ENCODE results near the gene INHBC.
"Not testable (repeated sequence)": the region's sequence is repeated elsewhere in the genome, so short reads cannot be mapped to it uniquely, and the experiment has no call there.

INHBC gene

GRCh38 chr12:57430112-57430930 lies 4.3 kb upstream of the INHBC start:
- no peak for TF ChIP-seq CTCF (IDR thresholded peaks at IDR 0.05; ENCODE audit: low read depth, low read length)
- H3K4me3 ChIP-seq (ENCODE audit: low read depth, low read length) = peak overlapping the region; percentile 57

- peak within 1 kb of the TSS; percentile 57 for H3K4me3 ChIP-seq (ENCODE audit: low read depth, low read length)
- no peak for TF ChIP-seq CTCF (IDR thresholded peaks at IDR 0.05; ENCODE audit: low read depth, low read length)
Observed at GRCh38 chr12:57430931-57431566, 3.5 kb upstream of the INHBC start, which contains the start of gene R3HDM2. TSS of gene R3HDM2 (minus strand) at chr12:57431043. CDS start at chr12:57310428, 120,615 bp downstream.

DNA sequence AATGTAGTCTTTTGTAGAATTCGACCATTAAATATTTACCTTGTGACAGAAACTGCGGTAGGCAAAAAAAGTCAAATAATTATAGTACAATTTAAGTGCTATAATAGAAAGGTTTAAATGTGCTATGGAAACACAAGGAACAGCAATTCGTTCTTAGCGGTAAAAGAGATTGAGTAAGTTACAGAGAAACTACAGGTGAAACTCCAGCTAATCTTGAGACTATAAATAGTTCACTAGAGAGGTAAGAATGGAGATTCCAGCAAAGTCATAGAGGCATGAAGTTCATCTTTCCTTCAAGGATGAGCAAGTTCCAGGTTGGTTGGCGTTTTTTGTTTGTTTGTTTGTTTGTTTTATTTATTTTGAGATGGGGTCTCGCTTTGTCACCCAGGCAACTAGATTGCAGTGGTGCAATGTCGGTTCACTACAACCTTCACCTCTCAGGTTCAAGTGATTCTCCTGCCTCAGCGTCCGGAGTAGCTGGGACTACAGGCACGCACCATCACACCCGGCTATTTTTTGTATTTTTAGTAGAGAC lies 2.9 kb upstream of the INHBC start:
- peak overlapping the region; percentile 57 for H3K4me3 ChIP-seq (ENCODE audit: low read depth, low read length)
- TF ChIP-seq CTCF (IDR thresholded peaks at IDR 0.05; ENCODE audit: low read depth, low read length) = no peak

- no peak for TF ChIP-seq CTCF (IDR thresholded peaks at IDR 0.05; ENCODE audit: low read depth, low read length)
- H3K4me3 ChIP-seq (ENCODE audit: low read depth, low read length) = no peak overlapping the region
Observed at GRCh38 chr12:57433370-57433769, 1.2 kb upstream of the INHBC start.

DNA sequence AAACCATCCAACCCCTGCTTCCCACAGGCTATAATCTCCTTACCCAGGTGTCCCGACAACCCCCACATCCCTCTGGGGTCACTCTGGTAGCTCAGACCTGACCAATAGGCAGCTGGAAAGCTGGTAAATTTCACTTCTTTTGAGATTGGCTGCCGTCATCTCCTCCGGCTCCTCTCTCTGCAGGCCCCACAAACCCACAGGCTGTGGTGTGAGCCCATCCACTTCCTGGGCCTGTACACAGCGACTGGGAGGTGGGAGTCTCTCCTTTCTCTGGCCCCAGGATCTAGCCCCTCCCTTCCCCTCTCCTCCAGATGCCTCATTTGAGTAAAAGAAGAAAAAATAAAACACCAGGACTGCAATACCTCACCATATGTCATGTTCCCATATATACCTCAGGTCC lies 709 bp downstream of the INHBC start:
- no peak for TF ChIP-seq CTCF (IDR thresholded peaks at IDR 0.05; ENCODE audit: low read depth, low read length)
- no peak overlapping the region for H3K4me3 ChIP-seq (ENCODE audit: low read depth, low read length)

- H3K4me3 ChIP-seq (ENCODE audit: low read depth, low read length) = no peak overlapping the region
- no peak for TF ChIP-seq CTCF (IDR thresholded peaks at IDR 0.05; ENCODE audit: low read depth, low read length)
Observed at GRCh38 chr12:57438400-57438799, 3.8 kb downstream of the INHBC start.

DNA sequence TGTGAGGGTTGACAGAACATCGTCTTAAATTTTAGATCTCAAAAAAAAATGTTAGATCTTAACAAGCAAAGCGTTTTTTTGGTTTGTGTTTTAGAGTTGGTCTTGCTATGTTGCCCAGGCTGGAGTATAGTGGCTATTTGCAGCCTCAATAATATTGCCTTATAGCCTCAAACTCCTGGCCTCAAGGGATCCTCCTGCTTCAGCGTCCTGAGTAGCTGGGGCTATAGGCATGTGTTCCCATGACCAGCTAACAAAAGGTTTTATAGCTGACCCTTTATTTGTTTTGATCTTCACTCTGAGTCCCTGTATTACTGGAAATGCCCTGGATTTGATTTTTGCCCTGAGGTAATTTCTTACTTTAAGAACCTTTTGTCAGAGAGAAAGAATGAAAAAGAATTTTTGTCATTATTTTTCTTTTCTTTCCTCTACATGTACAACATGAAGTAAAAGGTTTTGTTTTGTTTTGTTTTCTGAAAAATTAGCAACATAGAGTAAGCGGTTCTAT lies 5.2 kb downstream of the INHBC start:
- no peak for TF ChIP-seq CTCF (IDR thresholded peaks at IDR 0.05; ENCODE audit: low read depth, low read length)
- H3K4me3 ChIP-seq (ENCODE audit: low read depth, low read length) = no peak overlapping the region

DNA sequence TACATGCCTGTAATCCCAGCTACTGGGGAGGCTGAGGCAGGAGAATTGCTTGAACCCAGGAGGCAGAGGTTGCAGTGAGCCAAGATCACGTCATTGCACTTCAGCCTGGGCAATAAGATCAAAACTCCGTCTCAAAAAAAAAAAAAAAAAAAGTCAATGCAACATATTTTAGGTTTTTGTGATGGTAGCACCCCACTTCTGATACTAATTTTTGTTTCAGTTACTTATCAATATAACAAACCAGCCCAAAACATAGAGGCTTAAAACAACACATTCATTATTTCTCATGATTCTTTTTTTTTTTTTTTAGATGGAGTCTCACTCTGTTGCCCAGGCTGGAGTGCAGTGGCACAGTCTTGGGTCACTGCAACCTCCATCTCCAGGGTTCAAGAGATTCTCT lies 6.8 kb downstream of the INHBC start:
- not testable (repeated sequence) for H3K4me3 ChIP-seq (ENCODE audit: low read depth, low read length)
